Measurements from ENCODE around the gene STRAP.

DNA sequence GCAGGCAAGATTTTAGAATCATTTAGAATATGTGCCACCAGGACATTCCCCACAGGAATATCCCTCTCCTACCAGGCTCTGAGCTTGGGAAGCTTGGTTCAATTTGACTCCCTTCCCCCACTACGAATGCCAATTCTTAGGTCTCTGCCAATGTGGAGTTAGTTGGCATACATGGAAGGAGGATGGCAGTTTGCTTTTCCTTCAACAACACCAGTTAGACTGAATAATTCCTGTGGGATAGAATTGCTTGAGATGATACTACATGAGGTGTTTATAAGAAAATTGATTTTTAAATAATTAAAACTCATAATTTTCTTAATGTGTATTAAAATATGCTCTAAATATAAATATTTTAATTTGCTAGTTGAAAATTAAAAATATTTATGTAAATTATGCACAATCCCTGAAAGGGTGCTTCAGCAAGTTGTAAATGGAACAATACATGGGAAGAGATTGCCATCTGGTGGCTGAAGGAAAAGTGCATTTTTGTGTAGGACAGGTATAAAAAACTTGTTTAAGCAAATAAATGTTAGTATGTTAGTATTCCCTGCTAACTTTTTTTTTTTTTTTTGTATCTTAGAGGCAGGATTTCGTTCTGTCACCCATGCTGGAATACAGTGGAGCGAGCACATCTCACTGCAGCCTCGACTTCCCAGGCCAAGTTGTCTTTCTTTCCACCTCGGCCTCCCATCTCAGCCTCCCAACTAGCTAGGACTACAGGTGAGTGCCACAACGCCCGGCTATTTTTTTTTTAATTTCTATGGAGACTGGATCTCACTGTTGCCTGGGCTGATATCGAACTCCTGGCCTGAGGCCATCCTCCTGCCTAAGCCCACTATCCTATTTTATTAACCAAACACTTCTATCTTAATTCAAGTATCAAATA is 25.8 kb upstream of the STRAP start:
- TF ChIP-seq, protein P1, sequence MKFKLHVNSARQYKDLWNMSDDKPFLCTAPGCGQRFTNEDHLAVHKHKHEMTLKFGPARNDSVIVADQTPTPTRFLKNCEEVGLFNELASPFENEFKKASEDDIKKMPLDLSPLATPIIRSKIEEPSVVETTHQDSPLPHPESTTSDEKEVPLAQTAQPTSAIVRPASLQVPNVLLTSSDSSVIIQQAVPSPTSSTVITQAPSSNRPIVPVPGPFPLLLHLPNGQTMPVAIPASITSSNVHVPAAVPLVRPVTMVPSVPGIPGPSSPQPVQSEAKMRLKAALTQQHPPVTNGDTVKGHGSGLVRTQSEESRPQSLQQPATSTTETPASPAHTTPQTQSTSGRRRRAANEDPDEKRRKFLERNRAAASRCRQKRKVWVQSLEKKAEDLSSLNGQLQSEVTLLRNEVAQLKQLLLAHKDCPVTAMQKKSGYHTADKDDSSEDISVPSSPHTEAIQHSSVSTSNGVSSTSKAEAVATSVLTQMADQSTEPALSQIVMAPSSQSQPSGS (CRISPR knock-in tag; IDR thresholded peaks at IDR 0.05): no peak
- TF ChIP-seq POLR2AphosphoS5 (IDR thresholded peaks at IDR 0.05; ENCODE audit: low read depth, low read length): no peak
- no peak for TF ChIP-seq ARNT (IDR thresholded peaks at IDR 0.05)
- TF ChIP-seq, protein P2, sequence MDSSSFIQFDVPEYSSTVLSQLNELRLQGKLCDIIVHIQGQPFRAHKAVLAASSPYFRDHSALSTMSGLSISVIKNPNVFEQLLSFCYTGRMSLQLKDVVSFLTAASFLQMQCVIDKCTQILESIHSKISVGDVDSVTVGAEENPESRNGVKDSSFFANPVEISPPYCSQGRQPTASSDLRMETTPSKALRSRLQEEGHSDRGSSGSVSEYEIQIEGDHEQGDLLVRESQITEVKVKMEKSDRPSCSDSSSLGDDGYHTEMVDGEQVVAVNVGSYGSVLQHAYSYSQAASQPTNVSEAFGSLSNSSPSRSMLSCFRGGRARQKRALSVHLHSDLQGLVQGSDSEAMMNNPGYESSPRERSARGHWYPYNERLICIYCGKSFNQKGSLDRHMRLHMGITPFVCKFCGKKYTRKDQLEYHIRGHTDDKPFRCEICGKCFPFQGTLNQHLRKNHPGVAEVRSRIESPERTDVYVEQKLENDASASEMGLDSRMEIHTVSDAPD (CRISPR knock-in tag; IDR thresholded peaks at IDR 0.05): no peak
- no peak for TF ChIP-seq RFX5 (IDR thresholded peaks at IDR 0.05; ENCODE audit: low read depth, low read length)

Measured in HepG2 (cell line).